GM12878 (cell line): ENCODE data around the gene PDIA5. TPM values are rescaled to one million over a fixed set of nuclear protein-coding genes. Genes with fewer than 3 reads are reported as not detected.

Experiments used
- ATAC-seq: fragments of 200-7000 bp; cut with Tn5 transposase; 3 replicates; pipeline ENCODE4 v1.9.1; 2020; ENCODE audit warnings: mild to moderate bottlenecking, moderate library complexity
- BruUV-seq: library from RNA; stranded (reverse); fragments of 400-500 nt; replicated peaks from 2 replicates; lab custom pipeline; 2021; lab: Mats Ljungman, UMichigan
- CTCF ChIA-PET: fragments of 300-600 bp; sonication (Branson Sonifier 250); formaldehyde crosslinking; extraction: SDS; loops from one replicate; lab custom pipeline; 2021; ENCODE audit warnings: inconsistent platforms; lab: Yijun Ruan, JAX
- POLR2A ChIA-PET: fragments of 350-600 bp; formaldehyde crosslinking; extraction: SDS; loops from one replicate; lab custom pipeline; 2021; ENCODE audit warnings: inconsistent platforms; lab: Charles Lee
- RAD21 ChIA-PET: fragments of 300-600 bp; sonication (Branson Sonifier 250); formaldehyde crosslinking; loops from one replicate; lab custom pipeline; 2023; ENCODE audit warnings: antibody characterized with exemption; ENCODE audit not compliant: unreplicated experiment; lab: Charles Lee
- SMC1A ChIA-PET: fragments of 300-600 bp; sonication (Branson Sonifier 250); formaldehyde crosslinking; loops from one replicate; lab custom pipeline; 2023; ENCODE audit not compliant: unreplicated experiment, uncharacterized antibody; lab: Charles Lee
- DNase-seq: peaks from one replicate; pipeline ENCODE4 v3.0.0-alpha.2; 2011; ENCODE audit warnings: low read depth, low spot score
- FAIRE-seq: peaks from 3 replicates; lab custom pipeline; 2011; peaks lifted over from hg19 to GRCh38; lab: Jason Lieb, UNC
- H2AFZ ChIP-seq: 2 replicates; pipeline ENCODE4 v1.6.0; 2011; ENCODE audit warnings: low read depth, low read length, control low read depth; ENCODE audit not compliant: control insufficient read depth
- H3K27ac ChIP-seq: 2 replicates; pipeline ENCODE4 v1.5.1; 2011; ENCODE audit warnings: control low read depth; ENCODE audit not compliant: control insufficient read depth, insufficient read depth
- H3K27me3 ChIP-seq, 2 experiments: replicated peaks in 1 of 2; 2 replicates each; pipeline versions ENCODE4 v1.6.0 to v1.6.1; 2011; ENCODE audit warnings: low read length in 1 of 2; ENCODE audit not compliant: control insufficient read depth in 2 of 2, insufficient read depth in 2 of 2
- H3K36me3 ChIP-seq, 2 experiments: 2 replicates each; pipeline ENCODE4 v1.5.1; 2011; ENCODE audit warnings: low read length in 1 of 2; ENCODE audit not compliant: control insufficient read depth in 2 of 2, insufficient read depth in 2 of 2
- H3K4me1 ChIP-seq: 2 replicates; pipeline ENCODE4 v1.6.1; 2011; ENCODE audit warnings: mild to moderate bottlenecking, low read length, moderate library complexity, mixed read lengths; ENCODE audit not compliant: control insufficient read depth, insufficient read depth
- H3K4me2 ChIP-seq: 2 replicates; pipeline ENCODE4 v1.6.0; 2011; ENCODE audit warnings: control low read depth; ENCODE audit not compliant: control insufficient read depth, insufficient read depth
- H3K4me3 ChIP-seq: fragments of 200-600 bp; sonication (generic); 2 replicates; pipeline ENCODE4 v1.5.1; 2016
- H3K79me2 ChIP-seq: 2 replicates; pipeline ENCODE4 v1.6.0; 2011; ENCODE audit warnings: low read length; ENCODE audit not compliant: control insufficient read depth, insufficient read depth
- H3K9ac ChIP-seq: 2 replicates; pipeline ENCODE4 v1.8.0; 2011; ENCODE audit warnings: low read length, control low read depth, mixed read lengths; ENCODE audit not compliant: control insufficient read depth, insufficient read depth
- H3K9me3 ChIP-seq: replicated peaks from 3 replicates; pipeline ENCODE4 v1.5.1; 2011; ENCODE audit warnings: mild to moderate bottlenecking, low read length; ENCODE audit not compliant: control insufficient read depth, insufficient read depth
- H4K20me1 ChIP-seq: 2 replicates; pipeline ENCODE4 v1.6.0; 2011; ENCODE audit not compliant: control insufficient read depth, insufficient read depth
- ATF3 ChIP-seq: IDR thresholded peaks from 2 replicates; pipeline ENCODE4 v1.6.1; 2011; ENCODE audit warnings: low read depth, mild to moderate bottlenecking, low read length, moderate library complexity, borderline replicate concordance; ENCODE audit errors: extremely low read depth
- CBX5 ChIP-seq: sonication (generic); IDR thresholded peaks from 2 replicates; pipeline ENCODE4 v1.6.1; 2016; ENCODE audit warnings: low read depth, moderate library complexity, mild to moderate bottlenecking, inconsistent platforms
- CEBPZ ChIP-seq: fragments of 150-350 bp; IDR thresholded peaks from 2 replicates; pipeline ENCODE4 v1.6.1; 2016; ENCODE audit warnings: low read depth, low read length
- CREM ChIP-seq: IDR thresholded peaks from 2 replicates; pipeline ENCODE4 v1.6.1; 2014; ENCODE audit warnings: antibody characterized with exemption, low read depth
- JUND ChIP-seq: IDR thresholded peaks from 2 replicates; pipeline ENCODE4 v1.6.1; 2012; ENCODE audit warnings: low read depth, mild to moderate bottlenecking, low read length, improper control_type of control experiment, moderate library complexity
- MYB ChIP-seq: fragments of 150-350 bp; IDR thresholded peaks from 2 replicates; pipeline ENCODE4 v1.6.1; 2014; ENCODE audit warnings: mild to moderate bottlenecking, low read depth, low read length, borderline replicate concordance
- NFYB ChIP-seq: IDR thresholded peaks from 2 replicates; pipeline ENCODE4 v1.6.1; 2011; ENCODE audit warnings: low read depth, mild to moderate bottlenecking, low read length, improper control_type of control experiment, moderate library complexity; ENCODE audit not compliant: insufficient read depth
- POLR2AphosphoS5 ChIP-seq: IDR thresholded peaks from 2 replicates; pipeline ENCODE4 v1.6.1; 2011; ENCODE audit warnings: mild to moderate bottlenecking, low read length, inconsistent platforms
- RUNX3 ChIP-seq: IDR thresholded peaks from 2 replicates; pipeline ENCODE4 v1.6.1; 2012; ENCODE audit warnings: low read length, inconsistent platforms
- TAF1 ChIP-seq: IDR thresholded peaks from 2 replicates; pipeline ENCODE4 v1.6.1; 2011; ENCODE audit warnings: mild to moderate bottlenecking, low read depth, low read length, borderline replicate concordance
- TARDBP ChIP-seq: IDR thresholded peaks from 2 replicates; pipeline ENCODE4 v1.6.1; 2016; ENCODE audit warnings: borderline replicate concordance
- TBL1XR1 ChIP-seq: IDR thresholded peaks from 2 replicates; pipeline ENCODE4 v1.6.1; 2012; ENCODE audit warnings: low read depth, low read length, improper control_type of control experiment
- TCF12 ChIP-seq: IDR thresholded peaks from 2 replicates; pipeline ENCODE4 v1.6.1; 2011; ENCODE audit warnings: low read depth, mild to moderate bottlenecking, low read length
- WRNIP1 ChIP-seq: IDR thresholded peaks from 2 replicates; pipeline ENCODE4 v1.6.1; 2011; ENCODE audit warnings: low read depth, low read length, improper control_type of control experiment, borderline replicate concordance
- ZBTB40 ChIP-seq: fragments of 450-650 bp; IDR thresholded peaks from 2 replicates; pipeline ENCODE4 v1.6.1; 2016; ENCODE audit warnings: mild to moderate bottlenecking, moderate library complexity, borderline replicate concordance
- ZNF207 ChIP-seq: fragments of 450-650 bp; IDR thresholded peaks from 2 replicates; pipeline ENCODE4 v1.6.1; 2014; ENCODE audit warnings: antibody characterized with exemption, mild to moderate bottlenecking, borderline replicate concordance
- WGBS: methylation state at CpG from one replicate; pipeline ENCODE4 v1.1.6; 2016; ENCODE audit warnings: low lambda C conversion rate; ENCODE audit not compliant: insufficient replicate concordance, insufficient coverage; ENCODE audit errors: missing lambda C conversion rate; 5-methylcytosine and 5-hydroxymethylcytosine counted together
- in situ Hi-C: fragments of 300-500 bp; cut with MboI; formaldehyde crosslinking; loops from 9 replicates; pipeline ENCODE4 v1.14.3; 2018; ENCODE audit warnings: mixed read lengths
- intact Hi-C: fragments of 100-400 bp; cut with micrococcal nuclease; formaldehyde crosslinking; loops from one replicate; pipeline ENCODE4 v1.14.2; 2022; ENCODE audit not compliant: unreplicated experiment
- polyA plus RNA-seq, 11 experiments: library from polyadenylated mRNA; depleted of rRNA in 4 of 11; unstranded in 6 of 11; stranded (reverse) in 5 of 11; fragments of >200 nt; fragmentation: Nextera tagmentation in 4 of 11; fragmentation: Illumina TruSeq in 1 of 11; extraction: Ambion mirVana in 4 of 11; extraction: Trizol in 1 of 11; gene quantifications; 1 replicate in 1 of 11; 2 replicates in 10 of 11; pipeline versions ENCODE4 v1.2.1 to v1.2.3, GENCODE V29; 2011 to 2016; ENCODE audit warnings: inconsistent platforms in 2 of 11, missing spikeins in 2 of 11, low read depth in 1 of 11
- total RNA-seq, 4 experiments: library from RNA; depleted of rRNA in 3 of 4; stranded (reverse); fragments of >200 nt in 3 of 4; fragmentation: Illumina TruSeq in 1 of 4; extraction: Trizol in 1 of 4; gene quantifications; 2 replicates each; pipeline versions ENCODE4 v1.2.1 to v1.2.3, GENCODE V29; 2013 to 2021

PDIA5 gene
- total and polyA plus RNA-seq, 10 of the 15 experiments (the other 5 are each of a cell fraction or from before 2014, with no cell fraction given): 4.1 to 24.8 (median 19.2) TPM

- TF ChIP-seq ZBTB40: no peak
- TF ChIP-seq ZNF207: no peak
- TF ChIP-seq WRNIP1: no peak
- no peak for TF ChIP-seq NFYB
- no peak for TF ChIP-seq TAF1
- TF ChIP-seq RUNX3: no peak
- no peak for TF ChIP-seq TBL1XR1
- TF ChIP-seq, all 136 proteins: peak for 0
Observed at GRCh38 chr3:123134671-123135070, 67.8 kb downstream of the PDIA5 start (continued).

GRCh38 chr3:123137001-123137400 is 70.2 kb downstream of the PDIA5 start:
- POLR2A ChIA-PET: no interaction called here
- Histone ChIP-seq H3K36me3 (peaks cover 2 to 10% of the 10 kb centered on the region in 2 experiments), H4K20me1 (no peaks in the 10 kb centered on the region), H3K79me2 (no peaks in the 10 kb centered on the region), H3K4me3 (no peak overlapping the region), H3K4me1 (no peaks in the 10 kb centered on the region), H2AFZ (no peak overlapping the region), H3K27me3 (no peaks in the 10 kb centered on the region), H3K9ac (no peak overlapping the region), H3K27ac (no peak overlapping the region), H3K4me2 (no peak overlapping the region), H3K9me3 (no peaks in the 10 kb centered on the region)
- CTCF ChIA-PET: interaction anchor here (0.6 kb wide), 1 partner anchor 69 kb away, joined by 3 read pairs; no protein-coding TSS in a partner anchor
- intact Hi-C loops: no loop called here
- FAIRE-seq: no peak
- 100% methylated on average over 2 of the region's 2 CpGs for WGBS
- SMC1A ChIA-PET: no interaction called here
- RAD21 ChIA-PET: interaction anchor here (1.4 kb wide), 1 partner anchor 16 kb away, joined by 3 read pairs; no protein-coding TSS in a partner anchor
- no TSS peak for BruUV-seq
- in situ Hi-C loops: no loop called here
- no peak for DNase-seq
- no peak for ATAC-seq
- TF ChIP-seq CREM (no peak), JUND (no peak), CEBPZ (no peak), CBX5 (no peak), POLR2AphosphoS5 (no peak), ATF3 (no peak), MYB (no peak), TARDBP (no peak), TCF12 (no peak), NFYB (no peak)
